Measurements from ENCODE around the gene DNAJC15. TPM values are rescaled to one million over a fixed set of nuclear protein-coding genes. Genes with fewer than 3 reads are reported as not detected.

DNAJC15 gene
- total and polyA plus RNA-seq, 2 of the 8 experiments (the other 6 are each of a cell fraction or from before 2014, with no cell fraction given), result 5.8 to 20.8 TPM

DNA sequence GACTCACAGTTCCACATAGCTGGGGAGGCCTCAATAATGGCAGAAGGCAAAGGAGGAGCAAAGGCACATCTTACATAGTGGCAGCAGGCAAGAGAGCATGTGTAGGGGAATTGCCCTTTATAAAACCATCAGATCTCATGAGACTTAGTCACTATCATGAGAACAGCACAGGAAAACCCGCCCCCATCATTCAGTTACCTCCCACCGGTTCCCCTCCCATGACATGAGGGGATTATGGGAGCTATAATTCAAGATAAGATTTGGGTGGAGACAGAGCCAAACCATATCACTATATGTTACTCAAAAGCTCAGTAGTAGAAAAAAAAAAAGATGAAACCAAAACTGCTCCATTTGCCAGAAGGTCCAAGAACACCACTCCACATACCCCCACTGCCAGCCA, 58.5 kb downstream of the DNAJC15 start (continued):
- TF ChIP-seq KDM1A (IDR thresholded peaks at IDR 0.05; ENCODE audit: borderline replicate concordance, low read length) (no peak), RFX5 (IDR thresholded peaks at IDR 0.05; ENCODE audit: borderline replicate concordance, low read depth, low read length) (no peak), POLR2AphosphoS5 (IDR thresholded peaks at IDR 0.05; ENCODE audit: low read depth, low read length) (no peak), PHF8 (conservative IDR thresholded peaks at IDR 0.05; ENCODE audit: low read depth, low read length) (no peak)
- TF ChIP-seq, protein P1, sequence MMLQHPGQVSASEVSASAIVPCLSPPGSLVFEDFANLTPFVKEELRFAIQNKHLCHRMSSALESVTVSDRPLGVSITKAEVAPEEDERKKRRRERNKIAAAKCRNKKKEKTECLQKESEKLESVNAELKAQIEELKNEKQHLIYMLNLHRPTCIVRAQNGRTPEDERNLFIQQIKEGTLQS (IDR thresholded peaks at IDR 0.05; ENCODE audit: insufficient read depth, low read depth, low read length), result no peak
- TF ChIP-seq, protein P2, sequence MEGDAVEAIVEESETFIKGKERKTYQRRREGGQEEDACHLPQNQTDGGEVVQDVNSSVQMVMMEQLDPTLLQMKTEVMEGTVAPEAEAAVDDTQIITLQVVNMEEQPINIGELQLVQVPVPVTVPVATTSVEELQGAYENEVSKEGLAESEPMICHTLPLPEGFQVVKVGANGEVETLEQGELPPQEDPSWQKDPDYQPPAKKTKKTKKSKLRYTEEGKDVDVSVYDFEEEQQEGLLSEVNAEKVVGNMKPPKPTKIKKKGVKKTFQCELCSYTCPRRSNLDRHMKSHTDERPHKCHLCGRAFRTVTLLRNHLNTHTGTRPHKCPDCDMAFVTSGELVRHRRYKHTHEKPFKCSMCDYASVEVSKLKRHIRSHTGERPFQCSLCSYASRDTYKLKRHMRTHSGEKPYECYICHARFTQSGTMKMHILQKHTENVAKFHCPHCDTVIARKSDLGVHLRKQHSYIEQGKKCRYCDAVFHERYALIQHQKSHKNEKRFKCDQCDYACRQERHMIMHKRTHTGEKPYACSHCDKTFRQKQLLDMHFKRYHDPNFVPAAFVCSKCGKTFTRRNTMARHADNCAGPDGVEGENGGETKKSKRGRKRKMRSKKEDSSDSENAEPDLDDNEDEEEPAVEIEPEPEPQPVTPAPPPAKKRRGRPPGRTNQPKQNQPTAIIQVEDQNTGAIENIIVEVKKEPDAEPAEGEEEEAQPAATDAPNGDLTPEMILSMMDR (IDR thresholded peaks at IDR 0.05; ENCODE audit: control extremely low read depth in 1 of 3, insufficient read depth in 1 of 3, low read depth in 1 of 3, low read length in 3 of 3), result no peak
